ENCODE results near the gene UBE2D4.
"Not testable (repeated sequence)": the region's sequence is repeated elsewhere in the genome, so short reads cannot be mapped to it uniquely, and the experiment has no call there.

UBE2D4 gene

DNA sequence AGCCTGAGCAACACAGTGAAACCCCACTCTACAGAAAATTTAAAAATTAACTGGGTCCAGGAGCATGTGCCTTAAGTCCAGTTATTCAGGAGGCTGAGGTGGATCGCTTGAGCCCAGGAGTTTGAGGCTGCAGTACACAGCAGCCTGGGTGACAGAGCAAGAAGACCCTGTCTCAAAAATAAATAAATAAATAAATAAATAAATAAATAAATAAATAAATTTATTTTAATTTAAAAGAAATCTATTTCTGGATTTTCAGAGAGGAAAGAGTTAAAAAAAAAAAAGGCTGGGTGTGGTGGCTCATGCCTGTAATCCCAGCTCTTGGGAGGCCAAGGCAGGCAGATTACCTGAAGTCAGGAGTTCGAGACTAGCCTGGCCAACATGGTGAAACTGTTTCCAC is 27.7 kb upstream of the UBE2D4 start:
- Mint-ChIP-seq H3K4me1 (ENCODE audit: low read depth) (peaks cover 28% of the 10 kb centered on the region), H3K36me3 (ENCODE audit: low read depth) (peaks cover 30% of the 10 kb centered on the region)
- H3K27me3 Mint-ChIP-seq, H3K27ac Mint-ChIP-seq, H3K4me3 Mint-ChIP-seq, DNase-seq, H3K9me3 Mint-ChIP-seq: not testable (repeated sequence)

DNA sequence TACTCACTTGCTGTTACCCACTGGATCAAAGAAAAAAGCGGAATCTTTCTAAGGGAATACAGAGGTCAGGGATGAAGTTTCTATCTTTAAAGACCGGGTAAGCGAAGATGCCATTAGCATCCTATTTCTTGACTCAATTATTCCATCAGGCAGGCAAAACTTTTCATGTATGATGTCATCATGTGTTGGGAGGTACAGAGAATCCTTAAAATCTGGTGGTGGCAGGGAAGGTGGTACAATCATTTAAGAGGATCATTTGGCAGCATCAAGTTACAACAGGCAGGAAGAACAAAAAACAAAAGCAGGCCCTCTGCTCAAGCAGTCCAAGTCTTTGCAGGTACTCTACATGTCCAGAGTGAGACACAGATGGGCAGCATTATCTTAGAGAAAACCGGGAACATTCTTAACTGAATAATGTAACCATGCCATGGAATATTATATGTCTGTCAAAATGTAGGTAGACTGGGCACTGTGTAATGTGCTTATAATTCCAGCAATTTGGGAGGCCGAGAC is 23.6 kb upstream of the UBE2D4 start:
- no peak for DNase-seq
- no peaks in the 10 kb centered on the region for H3K9me3 Mint-ChIP-seq
- H3K36me3 Mint-ChIP-seq (ENCODE audit: low read depth): peaks cover 11% of the 10 kb centered on the region
- no peaks in the 10 kb centered on the region for H3K27me3 Mint-ChIP-seq
- no peak overlapping the region for H3K4me3 Mint-ChIP-seq
- H3K27ac Mint-ChIP-seq: no peak overlapping the region
- peaks cover 43% of the 10 kb centered on the region for H3K4me1 Mint-ChIP-seq (ENCODE audit: low read depth)

DNA sequence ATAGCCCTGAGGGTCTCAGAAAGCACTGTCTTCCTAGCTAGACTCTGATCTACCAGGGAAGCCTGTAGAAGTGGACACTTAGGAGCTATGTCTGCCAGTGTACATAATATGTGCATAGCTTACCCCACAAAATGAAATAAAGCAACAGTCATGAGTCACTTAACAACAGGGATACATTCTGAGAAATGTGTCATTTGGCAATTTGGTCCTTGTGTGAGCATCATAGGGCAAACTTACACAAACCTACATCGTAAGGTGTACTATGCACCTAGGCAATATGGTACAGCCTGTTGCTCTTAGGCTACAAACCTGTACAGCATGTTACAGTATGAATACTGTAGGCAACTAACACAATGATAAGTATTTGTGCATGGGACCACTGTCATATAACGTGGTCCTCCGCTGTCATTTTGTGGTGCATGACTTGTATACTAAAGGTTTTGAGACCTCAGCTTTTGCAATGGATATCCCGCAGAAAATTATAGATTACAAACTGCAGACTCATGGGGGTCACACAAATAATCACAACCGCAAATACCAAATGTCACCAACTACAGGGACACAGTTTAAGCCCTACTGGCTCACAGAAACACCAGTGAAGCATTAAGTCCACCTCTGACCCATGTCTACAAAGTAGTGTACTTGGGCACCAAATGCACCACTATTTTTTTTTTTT is 21.6 kb upstream of the UBE2D4 start:
- Mint-ChIP-seq H3K4me3 (peak overlapping the region; percentile 93), H3K4me1 (ENCODE audit: low read depth) (peaks cover 43% of the 10 kb centered on the region), H3K36me3 (ENCODE audit: low read depth) (peaks cover 11% of the 10 kb centered on the region), H3K27me3 (no peaks in the 10 kb centered on the region), H3K9me3 (no peaks in the 10 kb centered on the region), H3K27ac (peak overlapping the region; percentile 96)
- DNase-seq: no peak

DNA sequence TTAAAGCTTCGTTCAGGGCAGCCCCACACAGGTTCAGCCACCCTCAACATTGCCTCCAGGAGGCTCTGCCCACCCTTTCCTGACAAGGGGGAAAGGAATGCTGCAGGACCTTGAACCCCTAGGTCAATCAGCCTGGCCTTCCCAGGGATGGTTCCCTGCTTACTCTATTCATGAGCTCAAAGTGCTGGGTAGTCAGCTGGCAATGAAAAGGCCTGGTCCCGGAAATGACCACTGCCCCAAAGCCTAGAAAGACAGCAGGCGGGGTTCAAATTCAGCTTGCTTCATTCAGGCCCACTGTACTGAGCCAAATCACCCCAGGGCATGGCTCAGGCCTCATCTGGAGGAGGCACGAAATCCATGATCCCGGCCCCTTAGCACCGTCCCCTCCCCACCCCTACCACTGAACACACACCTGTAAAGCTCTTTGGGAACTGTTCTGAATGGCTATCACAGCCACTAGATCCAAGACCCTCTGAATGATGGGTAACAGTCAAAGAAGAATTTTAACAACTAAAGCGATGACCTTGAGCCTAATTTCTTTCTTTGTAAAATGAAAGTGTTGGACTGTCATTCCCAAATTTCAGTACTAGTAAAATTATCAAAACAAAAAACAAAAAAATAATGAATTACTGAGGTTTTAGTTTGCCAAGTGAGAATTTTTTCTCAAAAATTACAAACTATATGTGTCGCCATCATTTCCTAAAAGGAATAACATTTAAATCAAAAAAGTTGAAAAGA is 20.9 kb upstream of the UBE2D4 start:
- no peaks in the 10 kb centered on the region for H3K9me3 Mint-ChIP-seq
- peaks cover 11% of the 10 kb centered on the region for H3K36me3 Mint-ChIP-seq (ENCODE audit: low read depth)
- H3K4me1 Mint-ChIP-seq (ENCODE audit: low read depth): peaks cover 43% of the 10 kb centered on the region
- H3K4me3 Mint-ChIP-seq: peak overlapping the region; percentile 93
- no peaks in the 10 kb centered on the region for H3K27me3 Mint-ChIP-seq
- peak overlapping the region; percentile 96 for H3K27ac Mint-ChIP-seq
- no peak for DNase-seq

DNA sequence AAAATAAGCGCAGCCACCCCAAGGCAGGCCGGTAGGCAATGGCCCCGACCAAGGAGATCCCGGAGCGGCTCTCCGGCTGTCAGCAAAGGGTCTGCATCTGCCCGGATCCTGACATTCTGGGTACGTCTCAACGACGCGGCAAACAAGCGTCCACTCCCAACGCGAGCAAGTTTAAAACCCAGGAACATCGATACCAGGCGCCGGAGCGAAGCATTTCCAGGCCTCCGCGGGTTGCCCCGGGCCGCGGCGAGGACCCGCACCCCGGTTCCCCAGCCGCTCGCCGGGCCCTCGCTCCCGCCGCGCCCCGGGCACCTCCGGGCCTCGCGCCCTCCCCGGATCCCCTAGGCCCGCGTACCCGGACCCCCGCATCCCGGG is 20.3 kb upstream of the UBE2D4 start:
- peak; percentile 64 for DNase-seq
- Mint-ChIP-seq H3K4me1 (ENCODE audit: low read depth) (peaks cover 41% of the 10 kb centered on the region), H3K27ac (peak overlapping the region; percentile 96)

DNA sequence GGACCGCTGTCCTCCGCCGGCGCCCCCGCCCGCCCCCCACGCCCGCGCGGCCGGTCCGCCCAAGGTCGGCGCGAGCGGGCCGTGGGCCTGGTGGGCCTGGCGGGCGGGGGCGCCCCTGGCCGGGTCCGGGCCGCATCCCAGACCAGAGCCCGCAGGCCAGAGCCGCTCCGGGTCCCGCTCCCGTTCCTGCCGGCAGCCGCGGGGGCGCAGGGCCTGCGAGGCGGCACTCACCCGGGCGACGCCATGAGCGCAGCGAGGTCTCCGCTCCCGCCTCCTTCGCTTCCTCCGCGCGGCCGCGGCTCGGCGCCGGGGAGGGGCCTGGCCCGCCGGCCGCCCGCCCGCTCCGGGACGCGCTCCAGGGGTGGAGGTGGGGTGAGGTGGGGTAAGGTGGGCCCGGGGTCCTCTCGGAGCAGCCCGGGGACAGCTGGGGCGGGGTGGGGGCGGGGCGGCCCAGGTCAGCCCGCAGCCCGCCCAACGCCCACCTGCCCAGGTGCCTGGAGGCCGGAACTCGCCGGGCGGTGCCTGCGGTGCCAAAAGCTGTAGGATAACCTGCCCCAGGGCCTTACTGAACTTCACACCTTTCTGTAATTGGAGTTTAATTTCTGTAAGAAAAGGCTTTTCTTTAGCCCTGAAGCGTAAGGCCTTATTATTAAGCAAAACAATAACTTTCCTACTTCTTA is 19.8 kb upstream of the UBE2D4 start, which contains the start of gene URGCP:
Gene URGCP (minus strand): TSS at position 266 of the 680 bp plus-strand sequence. CDS start 21 bp downstream, at position 245.
- DNase-seq: peak; percentile 76

More for the DNA sequence above, 20.3 kb upstream of the UBE2D4 start:
- Mint-ChIP-seq H3K9me3 (no peaks in the 10 kb centered on the region), H3K4me3 (peak overlapping the region; percentile 93), H3K36me3 (ENCODE audit: low read depth) (peaks cover 10% of the 10 kb centered on the region), H3K27me3 (no peaks in the 10 kb centered on the region)

DNA sequence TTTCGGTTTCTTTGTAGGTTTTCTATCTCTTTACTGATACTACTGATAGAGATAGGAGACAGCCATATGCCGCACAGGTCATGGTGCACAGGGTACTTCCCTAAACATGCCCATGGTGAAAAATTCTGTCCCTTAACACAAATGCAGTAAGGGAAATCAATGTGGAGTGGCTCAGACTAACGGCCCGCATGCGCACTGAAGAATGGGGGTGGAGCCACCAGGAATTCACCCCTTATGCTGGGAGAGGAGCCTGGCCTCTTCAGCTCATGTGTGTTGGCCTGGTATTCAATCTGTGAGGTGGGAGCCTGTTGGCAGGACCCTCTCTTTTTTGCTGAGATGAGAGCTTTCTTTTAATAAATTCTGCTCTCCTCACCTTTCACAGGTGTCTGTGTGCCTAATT is 11.4 kb upstream of the UBE2D4 start:
- Mint-ChIP-seq H3K27ac (no peak overlapping the region), H3K27me3 (no peaks in the 10 kb centered on the region), H3K36me3 (ENCODE audit: low read depth) (peaks cover 24% of the 10 kb centered on the region), H3K4me3 (no peak overlapping the region), H3K9me3 (no peaks in the 10 kb centered on the region), H3K4me1 (ENCODE audit: low read depth) (no peaks in the 10 kb centered on the region)
- DNase-seq: no peak

More for the DNA sequence above, 19.8 kb upstream of the UBE2D4 start, which contains the start of gene URGCP:
- Mint-ChIP-seq H3K4me3 (peak within 1 kb of the TSS; percentile 93), H3K4me1 (ENCODE audit: low read depth) (peaks cover 39% of the 10 kb centered on the region), H3K27me3 (no peaks in the 10 kb centered on the region), H3K9me3 (no peaks in the 10 kb centered on the region), H3K27ac (peak within 1 kb of the TSS; percentile 96), H3K36me3 (ENCODE audit: low read depth) (peaks cover 10% of the 10 kb centered on the region)

DNA sequence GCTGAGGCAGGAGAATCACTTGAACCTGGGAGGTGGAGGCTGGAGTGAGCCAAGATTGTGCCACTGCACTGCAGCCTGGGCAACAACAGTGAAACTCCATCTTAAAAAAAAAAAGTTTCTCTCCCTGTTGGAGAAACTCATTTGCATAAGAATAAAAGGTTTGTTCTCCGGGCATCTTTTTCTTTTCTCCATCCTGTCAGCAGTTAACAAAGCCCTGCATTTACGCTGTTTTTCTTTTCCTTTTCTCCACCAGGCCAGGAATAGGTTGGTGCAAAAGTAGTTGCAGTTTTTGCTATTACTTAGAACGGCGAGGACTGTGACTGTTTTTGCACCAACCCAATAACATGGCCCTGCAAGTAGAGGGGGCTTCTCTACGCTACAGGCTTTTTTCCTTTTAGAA is 10.3 kb upstream of the UBE2D4 start:
- H3K4me1 Mint-ChIP-seq (ENCODE audit: low read depth): no peaks in the 10 kb centered on the region
- H3K27me3 Mint-ChIP-seq: no peaks in the 10 kb centered on the region

DNA sequence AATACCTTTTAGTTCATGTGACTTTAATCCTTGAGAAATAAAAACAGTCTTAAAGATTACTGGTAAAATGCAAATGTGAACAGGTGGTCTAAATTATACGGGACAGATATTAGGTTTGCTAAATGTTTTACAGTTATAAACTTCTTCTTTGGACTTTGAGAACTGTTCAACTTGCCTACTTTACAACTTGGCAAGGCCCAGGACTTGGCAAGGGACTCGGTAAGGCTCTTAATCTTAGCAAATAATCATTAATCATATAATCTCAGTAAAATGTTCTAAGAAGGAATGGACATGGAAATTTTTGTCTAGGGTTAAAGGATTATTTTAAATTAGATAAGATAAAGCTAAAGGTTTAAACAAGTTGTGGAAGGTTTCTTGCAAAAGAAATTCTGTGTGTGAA is 4.8 kb upstream of the UBE2D4 start:
- Mint-ChIP-seq H3K27me3 (no peaks in the 10 kb centered on the region), H3K27ac (no peak overlapping the region), H3K4me1 (ENCODE audit: low read depth) (peaks cover 11% of the 10 kb centered on the region), H3K4me3 (no peak overlapping the region), H3K36me3 (ENCODE audit: low read depth) (peaks cover 38% of the 10 kb centered on the region), H3K9me3 (no peaks in the 10 kb centered on the region)
- DNase-seq: no peak

More for the DNA sequence above, 10.3 kb upstream of the UBE2D4 start:
- Mint-ChIP-seq H3K36me3 (ENCODE audit: low read depth) (peaks cover 25% of the 10 kb centered on the region), H3K4me3 (no peak overlapping the region), H3K27ac (no peak overlapping the region), H3K9me3 (no peaks in the 10 kb centered on the region)
- no peak for DNase-seq

DNA sequence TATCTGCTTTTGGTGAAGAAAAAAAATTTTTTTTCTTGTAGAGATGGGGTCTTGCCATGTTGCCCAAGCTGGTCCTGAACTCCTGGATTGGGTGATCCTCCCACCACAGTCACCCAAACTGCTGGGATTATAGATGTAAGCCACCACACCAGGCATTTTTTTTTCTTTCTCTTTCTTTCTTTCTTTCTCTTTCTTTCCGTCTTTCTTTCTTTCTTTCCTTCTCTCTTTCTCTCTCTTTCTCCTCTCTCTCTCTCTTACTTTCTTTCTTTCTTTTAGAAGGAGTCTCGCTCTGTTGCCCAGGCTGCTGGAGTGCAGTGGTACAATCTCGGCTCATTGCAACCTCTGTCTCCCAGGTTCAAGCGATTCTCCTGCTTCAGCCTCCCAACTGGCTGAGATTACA is 3.5 kb upstream of the UBE2D4 start:
- no peak for DNase-seq
- H3K9me3 Mint-ChIP-seq: no peaks in the 10 kb centered on the region
- no peaks in the 10 kb centered on the region for H3K27me3 Mint-ChIP-seq
- H3K4me3 Mint-ChIP-seq: no peak overlapping the region
- peaks cover 39% of the 10 kb centered on the region for H3K36me3 Mint-ChIP-seq (ENCODE audit: low read depth)
- H3K4me1 Mint-ChIP-seq (ENCODE audit: low read depth): peaks cover 20% of the 10 kb centered on the region
- no peak overlapping the region for H3K27ac Mint-ChIP-seq

DNA sequence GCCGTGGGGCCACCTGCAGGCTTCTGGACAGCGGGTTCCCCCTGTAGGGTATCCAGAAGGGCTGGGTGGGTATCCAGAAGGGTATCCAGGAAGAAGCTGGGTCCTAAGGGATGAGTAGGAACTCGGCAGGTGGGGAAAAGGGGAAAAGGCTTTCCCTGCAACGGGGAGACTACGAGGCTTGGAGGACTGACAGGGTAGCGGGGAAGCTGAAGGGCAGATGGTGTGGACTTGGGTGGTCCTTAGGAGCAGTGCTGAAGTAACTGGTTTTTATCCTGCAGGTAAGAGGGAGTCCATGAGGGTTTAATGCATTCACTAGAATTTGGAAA is 525 bp downstream of the UBE2D4 start:
- peak overlapping the region; percentile 86 for H3K4me3 Mint-ChIP-seq
- no peaks in the 10 kb centered on the region for H3K9me3 Mint-ChIP-seq
- no peak for DNase-seq
- H3K27ac Mint-ChIP-seq: peak overlapping the region; percentile 95
- peaks cover 34% of the 10 kb centered on the region for H3K4me1 Mint-ChIP-seq (ENCODE audit: low read depth)
- peaks cover 30% of the 10 kb centered on the region for H3K36me3 Mint-ChIP-seq (ENCODE audit: low read depth)
- H3K27me3 Mint-ChIP-seq: no peaks in the 10 kb centered on the region

DNA sequence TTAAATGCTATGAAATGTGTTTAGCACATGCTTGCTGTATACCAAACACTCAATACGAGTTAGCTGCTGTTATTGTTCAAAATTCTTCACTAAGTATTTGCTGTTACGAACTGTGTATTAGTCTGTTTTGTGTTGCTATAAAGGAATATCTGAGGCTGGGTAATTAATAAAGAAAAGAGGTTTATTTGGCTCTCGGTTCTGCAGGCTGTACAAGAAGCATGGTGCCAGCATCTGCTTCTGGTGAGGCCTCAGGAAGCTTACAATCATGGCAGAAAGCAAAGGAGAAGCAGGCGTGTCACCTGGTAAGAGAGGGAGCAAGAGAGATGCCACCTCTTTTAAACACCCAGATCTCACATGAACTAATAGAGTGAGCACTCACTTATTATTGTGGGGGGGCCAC is 1.6 kb downstream of the UBE2D4 start:
- no peak for DNase-seq
- Mint-ChIP-seq H3K9me3 (no peaks in the 10 kb centered on the region), H3K36me3 (ENCODE audit: low read depth) (peaks cover 27% of the 10 kb centered on the region), H3K27ac (peak overlapping the region; percentile 30), H3K4me1 (ENCODE audit: low read depth) (peaks cover 33% of the 10 kb centered on the region), H3K27me3 (no peaks in the 10 kb centered on the region), H3K4me3 (peak overlapping the region; percentile 86)

DNA sequence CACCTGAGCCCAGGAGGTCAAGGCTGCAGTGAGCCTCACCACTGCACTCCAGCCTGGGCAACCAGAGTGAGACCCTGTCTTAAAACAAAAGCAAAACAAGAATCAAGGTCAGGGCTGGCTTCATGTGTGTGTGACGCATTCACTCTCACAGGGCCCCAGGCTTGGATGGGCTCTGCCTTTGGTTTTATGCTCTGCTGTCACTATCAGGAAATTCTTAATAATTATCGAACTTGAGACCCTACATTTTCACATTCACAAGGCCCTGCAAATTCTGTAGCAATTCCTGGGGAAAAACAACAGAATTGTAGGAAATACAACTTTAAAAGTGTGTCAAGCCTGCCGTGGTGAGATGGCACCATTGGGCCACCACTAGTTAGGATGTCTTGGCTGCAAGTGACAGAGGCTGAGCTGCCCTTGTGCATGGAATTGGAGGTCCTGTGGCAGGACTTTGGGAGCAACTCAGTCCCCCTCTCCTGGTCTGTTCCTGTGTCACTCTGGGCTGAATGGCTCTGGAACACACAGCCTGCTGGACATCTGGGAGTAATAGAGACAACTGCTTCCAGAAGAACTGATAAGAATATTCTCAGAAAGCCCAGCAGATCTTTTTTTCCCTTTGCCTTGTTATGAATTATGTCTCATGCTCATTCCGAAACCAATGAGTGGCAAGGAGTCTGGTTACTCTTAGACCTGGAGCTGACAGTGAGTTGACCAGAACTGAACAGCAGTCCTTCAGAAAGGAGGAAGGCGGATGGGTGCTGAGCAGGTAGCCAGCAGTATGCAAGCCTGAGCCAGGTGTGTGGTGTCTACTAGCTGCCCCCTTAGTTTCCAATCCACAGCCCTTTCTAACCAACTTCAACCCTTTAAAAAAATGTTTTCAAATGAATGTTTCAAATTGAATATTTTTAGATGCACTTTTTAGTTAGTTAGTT is 3.6 kb downstream of the UBE2D4 start:
- Mint-ChIP-seq H3K27ac (no peak overlapping the region), H3K4me1 (ENCODE audit: low read depth) (peaks cover 28% of the 10 kb centered on the region), H3K9me3 (no peaks in the 10 kb centered on the region), H3K27me3 (no peaks in the 10 kb centered on the region), H3K36me3 (ENCODE audit: low read depth) (peaks cover 24% of the 10 kb centered on the region), H3K4me3 (no peak overlapping the region)
- DNase-seq: no peak

DNA sequence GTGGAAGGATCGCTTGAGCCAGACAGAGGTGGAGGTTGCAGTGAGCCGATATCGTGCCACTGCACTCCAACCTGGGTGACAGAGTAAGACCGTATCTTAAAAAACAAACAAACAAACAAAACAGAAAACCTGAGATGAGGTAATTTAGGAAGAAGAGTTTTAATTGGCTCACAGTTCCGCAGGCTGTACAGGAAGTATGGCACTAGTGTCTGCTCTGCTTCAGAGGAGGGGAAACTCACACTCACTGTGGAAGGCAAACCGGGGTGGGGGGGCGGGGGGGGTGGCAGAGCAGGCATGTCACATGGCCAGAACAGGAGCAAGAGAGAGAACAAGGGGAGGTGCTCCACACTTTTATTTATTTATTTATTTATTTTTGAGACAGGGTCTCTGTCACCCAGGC is 5.1 kb downstream of the UBE2D4 start:
- Mint-ChIP-seq H3K36me3 (ENCODE audit: low read depth) (peaks cover 18% of the 10 kb centered on the region), H3K4me3 (no peak overlapping the region), H3K27ac (peak overlapping the region; percentile 56), H3K27me3 (no peaks in the 10 kb centered on the region), H3K9me3 (no peaks in the 10 kb centered on the region), H3K4me1 (ENCODE audit: low read depth) (peaks cover 23% of the 10 kb centered on the region)
- DNase-seq: no peak
